ENCODE data around the gene NAV3. TPM values are rescaled to one million over a fixed set of nuclear protein-coding genes. Genes with fewer than 3 reads are reported as not detected.

The NAV3 gene
- total RNA-seq, 1 donor from 2014 or later = 3.3 TPM

DNA sequence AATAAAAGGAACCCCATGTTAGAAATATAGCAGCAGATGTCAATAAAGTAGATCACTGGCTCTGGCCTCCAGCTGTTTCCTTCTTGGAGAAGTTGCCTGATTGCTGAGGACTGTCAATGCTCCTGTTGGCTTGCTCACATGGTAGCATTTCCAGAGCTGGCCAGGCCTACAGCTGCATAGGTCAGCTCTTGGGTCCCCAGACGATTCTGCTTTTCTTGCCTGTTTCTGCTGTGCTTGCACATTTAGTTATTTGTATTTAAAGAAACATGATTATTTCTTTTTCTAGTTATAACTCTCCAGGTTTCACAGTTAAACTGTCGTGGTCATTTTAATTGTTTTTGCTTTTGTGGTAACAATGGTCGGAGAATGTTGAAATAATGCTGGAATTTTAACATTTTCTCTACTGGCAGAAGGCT, 7.2 kb downstream of the NAV3 start:
- intact Hi-C loops (cut with DNase I) = no loop called here
- ATAC-seq (ENCODE audit: poor library complexity) (peak; percentile 86), DNase-seq (peak; percentile 69)

DNA sequence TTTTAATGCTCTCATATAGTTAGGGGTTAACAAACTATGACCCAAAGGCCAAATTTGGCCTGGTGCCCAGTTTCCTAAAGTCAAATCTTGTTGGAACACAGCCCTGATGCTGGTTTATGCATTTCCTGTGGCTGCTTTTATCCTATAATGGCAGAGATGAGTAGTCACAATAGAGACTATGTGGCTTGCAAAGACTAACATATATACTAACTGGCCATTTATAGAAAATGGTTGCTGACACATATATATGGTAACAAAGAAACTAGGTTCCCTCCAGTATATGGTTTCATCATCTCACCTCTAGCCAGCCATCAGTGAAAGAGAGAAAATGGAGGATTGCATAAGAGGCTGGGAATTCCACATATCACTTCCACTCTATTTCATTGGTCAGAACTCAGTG, 10.8 kb downstream of the NAV3 start:
- DNase-seq (no peak), ATAC-seq (ENCODE audit: poor library complexity) (no peak)
- intact Hi-C loops (cut with DNase I) = no loop called here

DNA sequence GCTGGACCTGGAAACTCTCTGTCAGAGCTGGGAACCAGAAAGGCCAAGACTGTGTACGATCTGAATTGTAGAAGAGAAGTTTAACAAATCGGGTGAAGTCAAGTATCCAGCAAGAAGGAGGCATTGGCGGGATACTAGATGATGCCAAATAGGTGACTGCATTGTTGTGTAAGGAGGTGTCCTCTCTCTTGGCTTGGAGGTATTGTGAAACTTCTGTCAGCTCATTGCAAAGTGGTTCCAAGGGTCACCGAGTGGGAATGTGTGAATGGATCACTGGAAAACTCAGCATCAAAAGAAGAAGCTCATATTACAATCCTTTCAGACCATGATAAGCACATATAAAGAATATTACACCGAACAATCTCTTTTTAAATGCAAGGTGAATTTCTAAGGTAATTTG, 11.7 kb downstream of the NAV3 start:
- ATAC-seq (ENCODE audit: poor library complexity) (no peak), DNase-seq (no peak)
- intact Hi-C loops (cut with DNase I) = no loop called here

DNA sequence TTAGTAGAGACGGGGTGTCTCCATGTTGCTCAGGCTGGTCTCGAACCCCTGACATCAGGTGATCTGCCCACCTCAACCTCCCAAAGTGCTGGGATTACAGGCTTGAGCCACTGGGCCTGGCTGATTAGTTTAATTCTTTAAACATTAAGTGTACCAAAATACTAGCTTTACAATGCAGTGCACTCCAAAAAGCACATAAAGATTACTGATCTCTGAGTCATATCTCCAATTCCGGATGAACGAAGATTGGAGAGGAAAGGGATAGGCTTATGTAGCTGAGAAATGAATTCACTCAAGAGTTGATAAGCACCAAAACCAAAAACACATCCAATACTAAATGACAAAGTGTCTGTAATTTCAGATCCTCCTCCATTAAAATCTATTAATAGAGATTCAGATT, 15.1 kb downstream of the NAV3 start:
- ATAC-seq (ENCODE audit: poor library complexity) (no peak), DNase-seq (no peak)
- intact Hi-C loops (cut with DNase I) = no loop called here

DNA sequence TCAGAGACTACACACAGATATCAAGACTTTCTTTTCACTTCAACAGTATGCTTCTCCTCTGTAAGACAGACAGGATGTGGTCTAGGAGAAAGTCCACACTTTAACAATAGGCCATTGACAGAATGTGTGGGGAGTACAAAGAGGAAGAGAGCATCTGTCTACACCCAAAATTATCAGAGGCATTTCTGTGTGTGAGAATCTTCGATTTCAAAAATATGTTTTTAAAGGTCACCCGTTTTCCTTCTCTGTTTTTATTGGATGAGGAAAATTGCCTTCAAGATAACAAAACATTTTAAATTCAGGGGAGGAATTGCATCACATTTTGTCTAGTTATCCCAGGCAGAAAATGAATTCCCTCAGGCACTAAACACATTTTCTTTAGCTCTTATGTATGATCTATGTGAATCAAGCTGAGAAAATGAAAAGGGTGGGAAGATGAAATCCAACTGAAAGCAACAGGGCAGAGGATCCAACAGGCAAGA, 16.4 kb downstream of the NAV3 start:
- DNase-seq (no peak), ATAC-seq (ENCODE audit: poor library complexity) (peak; percentile 40)
- intact Hi-C loops (cut with DNase I) = no loop called here

DNA sequence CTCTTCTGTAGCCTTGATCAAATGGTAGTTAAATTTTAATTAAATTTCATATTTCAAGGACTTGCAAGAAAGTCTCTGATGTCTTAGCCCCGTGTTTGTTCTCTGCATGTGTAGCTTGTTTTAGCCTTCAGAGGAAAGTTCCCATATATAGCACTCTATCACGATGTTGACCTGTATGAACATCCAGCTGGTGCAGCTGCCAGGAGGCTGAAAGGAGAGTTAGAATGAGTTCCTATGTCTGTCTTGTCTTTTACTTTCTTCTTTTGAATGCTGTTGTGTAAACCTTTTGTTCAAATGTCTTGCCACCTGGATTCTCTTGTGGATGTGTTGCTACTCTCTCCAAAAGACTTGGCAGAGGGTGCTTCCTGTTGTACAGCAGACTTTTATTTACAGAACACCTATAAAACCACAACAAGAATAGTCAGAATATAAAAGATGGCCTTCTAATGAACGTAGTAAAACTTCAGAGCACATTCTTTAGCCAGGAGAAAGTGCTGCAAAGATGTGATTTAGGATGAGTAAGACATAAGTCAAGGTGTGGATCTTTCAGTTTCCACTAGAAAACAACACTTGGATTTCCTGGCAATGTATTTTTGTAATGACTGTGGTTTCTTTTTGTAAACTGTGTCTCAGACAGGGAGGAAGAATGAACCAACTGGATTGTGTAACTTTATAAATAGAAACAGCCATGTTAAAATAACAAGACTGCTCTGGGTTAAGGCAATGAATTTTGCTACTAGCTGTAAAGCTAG, 17.2 kb downstream of the NAV3 start:
- ATAC-seq (ENCODE audit: poor library complexity) (peak; percentile 83), DNase-seq (no peak)
- intact Hi-C loops (cut with DNase I) = no loop called here

DNA sequence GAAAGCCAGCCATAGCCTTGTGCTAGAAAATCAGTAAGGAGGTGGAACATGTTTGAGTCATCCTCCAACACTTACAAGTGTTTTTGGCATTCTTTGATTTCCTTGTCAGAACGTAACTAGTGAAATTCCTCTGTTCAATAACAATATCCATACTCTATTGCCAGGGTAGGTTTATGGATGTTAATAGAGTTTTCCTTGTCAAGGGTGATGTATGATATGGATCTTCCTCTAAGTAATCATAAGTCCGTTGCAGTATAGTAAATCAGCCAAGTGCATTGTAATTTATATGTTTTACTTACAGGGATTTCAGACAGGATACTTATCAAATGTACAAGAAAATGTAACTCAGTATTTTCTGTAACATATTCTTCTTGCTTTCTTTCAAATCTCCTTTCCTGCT, 19.4 kb downstream of the NAV3 start:
- no peak for ATAC-seq (ENCODE audit: poor library complexity)
- DNase-seq = no peak
- intact Hi-C loops (cut with DNase I) = no loop called here

DNA sequence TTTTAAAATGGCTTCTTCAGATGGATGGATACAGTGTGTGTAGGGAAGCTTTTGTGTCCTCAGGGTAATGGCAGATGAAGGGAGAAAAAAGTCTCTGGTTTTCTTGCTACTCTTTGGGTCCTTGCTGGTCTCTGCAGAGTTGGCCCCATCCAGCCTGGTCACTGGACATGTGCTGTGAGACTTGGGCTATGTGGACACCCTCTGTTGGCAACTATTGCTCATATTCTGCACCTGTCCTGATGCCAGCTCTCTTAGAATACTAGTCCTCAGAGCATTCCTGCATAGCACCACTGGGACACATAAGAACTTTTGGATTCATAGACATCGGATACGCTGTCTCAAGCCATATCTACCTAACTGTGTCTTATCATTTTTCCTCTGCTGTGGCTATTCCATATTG, 20.0 kb downstream of the NAV3 start:
- ATAC-seq (ENCODE audit: poor library complexity) (no peak), DNase-seq (no peak)
- intact Hi-C loops (cut with DNase I) = no loop called here

DNA sequence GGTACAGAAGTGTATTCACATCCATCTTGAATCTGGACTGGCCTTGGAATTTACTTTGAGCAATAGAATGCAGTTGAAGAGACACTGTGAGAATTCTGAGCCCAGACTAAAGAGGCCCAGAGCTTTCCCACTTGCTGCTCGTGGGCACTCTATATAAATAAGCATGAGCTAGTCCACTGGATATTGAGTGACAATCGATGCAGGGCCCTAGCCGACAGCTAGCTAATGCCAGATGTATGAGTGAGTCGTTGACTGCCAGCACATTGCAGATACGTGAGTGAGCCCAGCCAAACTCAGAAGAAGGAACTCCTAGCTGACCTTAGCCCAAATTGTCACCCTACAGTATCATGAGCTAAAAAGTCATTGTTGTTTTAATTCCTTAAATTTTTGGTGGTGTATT, 24.9 kb downstream of the NAV3 start:
- intact Hi-C loops (cut with DNase I) = no loop called here
- ATAC-seq (ENCODE audit: poor library complexity) (peak; percentile 94), DNase-seq (peak; percentile 49)

DNA sequence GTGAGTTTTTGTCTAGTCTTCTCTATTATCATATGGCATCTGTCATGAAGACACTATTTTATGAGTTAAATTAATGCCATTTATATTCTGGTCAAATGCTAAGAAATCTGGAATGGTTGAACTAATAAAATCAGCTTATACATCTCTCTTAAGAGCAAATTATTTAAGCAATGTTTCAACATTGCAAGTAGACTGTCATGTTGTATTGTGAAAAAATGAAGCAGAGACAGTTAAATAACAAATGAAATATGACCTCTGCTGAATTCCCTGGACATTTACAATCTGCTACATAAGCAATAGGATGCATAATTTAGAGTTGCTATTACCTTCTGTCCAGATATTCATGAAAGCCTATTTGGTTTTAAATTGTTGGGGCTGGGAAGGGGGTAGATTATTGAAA, 30.6 kb downstream of the NAV3 start:
- DNase-seq = no peak
- intact Hi-C loops (cut with DNase I) = no loop called here
- no peak for ATAC-seq (ENCODE audit: poor library complexity)

DNA sequence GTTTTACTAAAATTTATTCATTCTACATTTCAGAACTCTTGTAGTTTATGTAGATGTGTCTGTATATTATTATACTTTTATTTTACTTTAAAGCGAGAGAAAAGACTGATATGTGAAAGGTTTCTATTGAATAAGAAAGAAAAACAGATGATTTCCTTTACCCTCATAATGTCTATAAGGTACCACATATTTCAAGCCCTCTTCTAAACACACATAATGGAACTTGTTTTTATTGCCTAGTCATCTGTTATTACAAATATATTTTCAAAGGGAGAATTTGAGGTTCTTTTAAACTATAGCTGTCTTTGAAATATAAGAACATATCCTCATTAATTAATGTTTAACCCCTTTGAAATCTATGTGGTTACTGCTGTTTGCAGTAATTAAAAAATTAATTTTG, 34.5 kb downstream of the NAV3 start:
- DNase-seq (no peak), ATAC-seq (ENCODE audit: poor library complexity) (no peak)
- intact Hi-C loops (cut with DNase I) = no loop called here

DNA sequence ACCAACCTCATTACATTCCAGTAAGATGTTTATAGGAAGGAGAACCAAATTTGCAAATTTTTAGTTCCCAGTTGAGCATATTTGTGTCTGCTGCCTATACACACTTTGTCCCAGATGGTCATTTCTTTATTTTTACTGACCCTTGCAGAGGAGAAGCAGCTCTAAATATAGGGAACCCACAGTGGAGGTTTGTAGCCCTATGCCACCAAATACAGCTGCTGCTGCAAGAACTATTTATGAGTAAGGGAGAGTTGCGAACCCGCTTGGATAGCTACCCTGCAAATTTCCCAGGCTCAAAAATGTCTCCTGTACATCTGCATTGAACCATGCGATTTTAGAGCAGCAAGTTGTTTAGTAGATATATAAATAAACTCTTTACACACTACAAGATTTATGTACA, 48.2 kb downstream of the NAV3 start:
- no peak for ATAC-seq (ENCODE audit: poor library complexity)
- intact Hi-C loops (cut with DNase I) = no loop called here
- DNase-seq = no peak

DNA sequence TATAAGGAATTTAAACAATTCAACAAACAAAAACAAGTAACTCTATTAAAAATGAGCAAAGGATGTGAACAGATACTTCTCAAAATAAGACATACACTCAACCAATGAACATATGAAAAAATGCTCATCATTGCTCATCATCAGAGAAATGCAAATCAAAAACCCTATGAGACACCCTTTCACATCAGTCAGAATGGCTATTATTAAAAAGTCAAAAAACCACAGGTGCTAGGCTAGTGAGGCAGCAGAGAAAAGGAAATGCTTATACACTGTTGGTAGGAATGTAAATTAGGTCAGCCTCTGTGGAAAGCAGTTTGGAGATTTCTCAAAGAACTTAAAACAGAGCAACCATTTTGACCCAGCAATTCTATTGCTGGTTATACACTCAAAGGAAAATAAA, 52.0 kb downstream of the NAV3 start:
- DNase-seq (no peak), ATAC-seq (ENCODE audit: poor library complexity) (no peak)
- intact Hi-C loops (cut with DNase I) = no loop called here

DNA sequence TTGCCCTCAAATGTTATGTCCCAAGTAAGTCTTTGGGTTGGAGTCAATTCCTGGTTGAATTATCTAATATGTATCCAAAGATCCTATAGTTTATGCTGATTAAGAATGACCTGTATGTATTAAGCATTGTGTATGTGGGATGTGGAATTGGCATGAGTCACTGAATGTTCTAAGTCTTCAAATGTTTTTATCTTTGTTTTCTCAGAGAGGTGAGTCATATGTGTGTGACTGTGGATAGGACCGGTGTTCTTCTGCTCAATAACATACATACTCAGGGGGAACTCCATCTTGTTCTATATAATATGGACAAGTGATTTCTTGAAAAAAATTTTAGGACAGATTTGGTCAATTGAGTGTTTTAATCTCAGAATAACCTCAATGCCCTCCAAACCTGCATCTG, 57.9 kb downstream of the NAV3 start:
- intact Hi-C loops (cut with DNase I) = no loop called here
- no peak for DNase-seq
- ATAC-seq (ENCODE audit: poor library complexity) = no peak

DNA sequence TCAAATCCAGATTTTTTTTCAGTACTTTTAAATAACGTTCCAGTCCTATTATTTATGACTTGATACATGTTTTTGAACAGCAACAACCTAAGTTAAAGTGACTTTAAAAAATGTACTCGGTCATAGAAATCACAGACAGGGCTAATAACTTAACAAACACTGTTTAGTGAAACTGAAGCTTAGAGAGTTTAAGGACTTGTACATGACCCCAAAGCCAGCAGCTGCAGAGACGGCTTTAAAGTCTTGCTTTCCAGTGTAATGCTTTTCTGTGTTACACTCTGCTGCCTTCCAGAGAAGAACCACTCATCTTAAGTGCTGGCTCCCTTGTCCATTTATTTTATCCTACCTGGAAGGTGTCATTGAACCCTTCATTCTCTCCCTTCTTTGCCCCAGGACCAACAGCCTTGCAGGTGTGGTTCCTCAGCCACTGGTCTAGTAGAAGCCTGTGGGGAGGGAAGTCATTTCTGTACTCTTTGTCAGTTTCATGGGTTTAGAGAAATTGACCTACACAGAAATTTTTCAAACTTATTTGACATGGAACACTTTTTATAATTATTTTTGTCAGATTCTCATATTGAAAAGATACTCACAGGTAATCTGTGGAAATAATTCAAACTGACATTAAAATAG, 60.9 kb downstream of the NAV3 start:
- intact Hi-C loops (cut with DNase I) = no loop called here
- DNase-seq (no peak), ATAC-seq (ENCODE audit: poor library complexity) (no peak)

DNA sequence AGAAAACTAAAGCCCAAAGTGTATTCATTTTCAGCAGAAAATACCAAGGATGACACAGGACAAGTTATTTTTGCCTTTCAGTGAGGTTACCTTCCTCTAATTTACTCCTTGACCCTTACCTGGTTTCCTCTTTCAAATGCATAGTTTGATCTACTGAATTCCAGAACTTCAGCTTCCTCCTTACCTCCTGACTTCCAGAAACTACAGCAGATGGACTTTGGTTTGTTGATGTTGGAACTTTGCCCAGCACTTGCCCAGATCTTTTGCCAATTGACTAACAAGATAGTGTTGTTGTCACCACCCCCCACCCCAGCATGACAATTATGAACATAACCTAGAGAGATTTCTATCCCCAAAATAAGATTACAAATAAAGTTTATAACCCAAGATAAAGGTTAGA, 63.2 kb downstream of the NAV3 start:
- intact Hi-C loops (cut with DNase I) = no loop called here
- DNase-seq (no peak), ATAC-seq (ENCODE audit: poor library complexity) (no peak)

DNA sequence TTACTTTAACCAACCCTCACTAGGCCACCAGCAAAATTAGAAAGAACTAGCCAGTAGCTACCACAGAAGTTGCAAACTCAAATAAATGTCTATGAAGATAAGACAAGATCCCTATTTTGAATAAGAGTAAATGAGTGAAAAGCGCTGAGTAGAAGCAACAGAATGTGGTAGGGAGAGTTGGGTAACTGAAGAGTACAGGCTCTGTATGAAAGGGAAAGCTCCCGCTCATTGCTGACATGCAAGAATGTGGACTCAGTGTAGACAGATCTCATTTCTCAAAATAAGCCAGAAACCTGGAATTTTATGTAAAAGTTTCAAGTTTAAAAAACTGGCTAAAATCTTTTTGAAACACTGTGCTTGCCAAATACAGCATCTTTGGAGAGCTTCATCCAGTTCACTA, 63.9 kb downstream of the NAV3 start:
- intact Hi-C loops (cut with DNase I) = no loop called here
- no peak for ATAC-seq (ENCODE audit: poor library complexity)

DNA sequence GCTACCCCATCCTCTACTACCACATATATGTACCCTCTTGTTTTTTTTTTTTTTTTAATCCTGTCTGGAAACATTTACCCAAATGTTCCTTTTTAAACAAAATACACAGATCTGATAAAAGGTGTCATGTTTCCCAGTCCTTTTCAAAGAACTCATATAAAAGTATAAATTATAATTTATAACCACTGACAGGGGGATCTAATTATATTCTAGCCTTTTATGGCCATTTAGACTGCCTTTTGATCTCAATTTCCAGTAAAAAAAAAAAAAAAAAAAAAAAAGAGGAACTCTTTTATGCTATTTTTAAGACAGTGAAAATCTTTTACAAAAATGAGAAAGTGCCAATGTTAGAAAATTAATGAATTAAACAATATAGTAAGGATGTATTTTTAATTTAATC, 65.0 kb downstream of the NAV3 start:
- no peak for ATAC-seq (ENCODE audit: poor library complexity)
- intact Hi-C loops (cut with DNase I) = no loop called here
- no peak for DNase-seq

More for the DNA sequence above, 63.9 kb downstream of the NAV3 start:
- DNase-seq = no peak

DNA sequence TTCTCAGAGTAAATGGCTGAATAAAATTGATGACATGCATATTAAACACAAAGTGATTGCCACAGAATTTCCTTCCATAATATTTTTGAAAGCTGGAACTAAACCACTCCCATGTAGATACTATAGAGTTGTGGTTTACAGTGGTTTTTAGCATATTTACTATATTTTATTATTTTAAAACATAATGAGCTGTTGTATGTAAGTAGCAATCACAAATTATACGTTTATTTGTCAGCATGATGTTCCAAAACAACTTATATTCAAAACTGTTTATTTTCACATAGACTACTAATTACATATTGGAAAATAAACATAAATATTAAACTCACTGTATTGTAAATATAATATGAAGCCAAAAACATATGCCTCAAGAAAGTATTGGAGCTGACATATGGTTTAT, 77.2 kb downstream of the NAV3 start:
- intact Hi-C loops (cut with DNase I) = no loop called here
- ATAC-seq (ENCODE audit: poor library complexity) (no peak), DNase-seq (no peak)

DNA sequence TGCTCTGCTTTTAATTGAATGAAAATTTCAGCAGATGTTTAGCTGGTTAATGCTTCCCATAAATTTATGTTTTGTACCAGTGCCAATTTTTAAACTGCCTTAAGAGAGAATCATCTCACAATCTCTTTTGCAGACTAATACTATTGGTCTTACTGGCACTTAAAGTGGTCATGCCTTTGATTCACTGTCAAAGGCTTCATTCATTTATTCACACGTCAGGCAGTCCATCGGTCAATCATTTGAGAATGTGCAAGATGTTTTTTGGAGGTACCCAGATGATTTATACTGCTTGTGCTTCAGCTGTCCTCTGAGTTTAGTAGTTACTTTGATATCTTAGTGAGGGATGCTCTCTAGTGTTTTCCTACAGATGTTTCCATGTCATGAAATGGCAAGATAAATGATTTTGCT, 83.4 kb downstream of the NAV3 start:
- no peak for DNase-seq
- no peak for ATAC-seq (ENCODE audit: poor library complexity)
- intact Hi-C loops (cut with DNase I) = no loop called here
